Measurements from ENCODE around the gene MAFG. TPM values are rescaled to one million over a fixed set of nuclear protein-coding genes. Genes with fewer than 3 reads are reported as not detected.

The MAFG gene
- 17.0 TPM for total RNA-seq

DNA sequence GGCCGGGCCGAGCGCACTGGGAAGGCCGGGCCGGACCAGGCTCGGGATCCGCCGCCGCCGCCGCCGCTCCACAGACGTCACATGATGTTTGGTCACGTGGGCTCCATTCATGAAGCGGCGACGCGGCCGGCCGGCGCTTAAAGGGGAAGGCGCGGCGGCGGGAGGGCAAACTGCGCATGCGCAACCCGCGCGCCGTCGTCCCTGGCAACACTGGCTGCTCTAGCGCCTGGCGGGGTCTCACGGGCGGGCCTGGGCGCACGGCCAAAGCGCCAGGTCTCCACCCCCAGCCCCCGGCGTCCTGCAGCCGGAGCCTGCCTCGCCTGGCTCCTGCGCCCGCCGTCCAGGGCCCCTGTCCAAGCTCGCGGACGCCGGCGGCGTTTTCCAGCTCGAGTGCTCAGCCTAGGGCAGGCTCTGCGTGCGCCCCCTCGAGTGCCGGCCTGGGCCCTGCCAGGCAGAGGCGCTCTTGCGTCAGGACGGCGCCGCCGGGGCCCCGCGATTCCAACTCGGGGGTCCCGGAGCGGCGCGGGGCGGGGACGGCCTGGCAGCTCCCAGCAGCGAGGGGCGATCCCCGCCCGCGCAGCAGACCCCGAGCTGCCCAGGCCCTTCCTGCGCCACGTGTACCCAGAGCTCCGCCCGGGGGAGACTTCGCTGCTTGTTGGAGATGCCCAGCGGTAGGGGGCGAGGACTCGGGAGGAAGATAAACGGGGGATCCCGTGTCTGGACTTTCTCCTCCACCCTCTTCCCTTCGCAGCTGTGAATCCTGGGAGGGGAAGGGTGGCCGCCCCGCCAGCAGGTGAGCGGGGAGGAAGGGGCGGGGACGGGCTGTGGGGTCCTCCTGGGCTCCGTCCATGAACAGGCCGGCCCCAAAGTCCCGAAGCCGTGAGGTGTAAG, at the start of gene MAFG:
TSS of gene MAFG (minus strand) at position 83 of the 891 bp plus-strand sequence. CDS start 4,550 bp downstream, outside the sequence.

DNA sequence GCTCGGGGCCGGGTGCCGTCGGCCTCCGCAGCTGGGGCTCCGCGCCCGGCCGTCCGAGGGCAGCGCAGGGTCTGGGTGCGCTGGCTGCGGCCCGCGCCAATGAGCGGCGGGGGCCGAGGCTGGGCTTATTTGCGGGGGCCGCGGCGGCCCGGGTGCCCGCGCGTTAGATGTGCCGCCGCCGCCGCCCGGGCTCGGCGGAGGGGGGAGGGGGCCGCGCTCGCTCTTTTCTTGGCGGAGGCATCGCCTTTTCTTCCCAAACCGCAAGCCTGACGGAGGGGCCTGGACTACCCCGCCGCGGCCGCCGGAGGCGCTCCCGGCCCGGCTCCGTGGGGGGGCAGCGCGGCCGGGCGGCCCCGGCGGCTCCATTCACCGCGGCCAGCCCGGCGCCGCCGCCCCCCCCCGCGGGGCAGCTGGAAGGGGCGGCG, 33.6 kb upstream of the MAFG start, which contains the start of gene NOTUM:
TSS of gene NOTUM (minus strand) at position 101 of the 425 bp plus-strand sequence. CDS start 278 bp downstream, outside the sequence.

DNA sequence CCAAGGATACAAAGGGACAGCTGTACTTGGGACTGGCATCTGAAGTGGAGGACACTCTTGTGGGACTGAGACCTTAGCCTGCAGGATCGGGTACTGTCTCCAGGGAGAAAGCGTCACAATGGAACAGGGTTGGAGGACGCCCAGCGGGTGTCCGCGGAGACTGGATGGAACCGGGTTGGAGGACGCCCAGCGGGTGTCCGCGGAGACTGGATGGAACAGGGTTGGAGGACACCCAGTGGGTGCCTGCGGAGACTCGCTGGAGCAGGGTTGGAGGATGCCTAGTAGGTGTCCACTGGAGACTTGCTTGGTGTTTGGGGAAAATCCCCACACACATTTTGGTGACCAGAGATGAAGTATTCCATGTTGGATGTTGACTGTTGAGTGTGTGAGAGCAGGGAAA, 19.7 kb upstream of the MAFG start, which contains the start of gene MYADML2:
TSS of gene MYADML2 (minus strand) at position 45 of the 400 bp plus-strand sequence. CDS start 5,492 bp downstream, outside the sequence.

DNA sequence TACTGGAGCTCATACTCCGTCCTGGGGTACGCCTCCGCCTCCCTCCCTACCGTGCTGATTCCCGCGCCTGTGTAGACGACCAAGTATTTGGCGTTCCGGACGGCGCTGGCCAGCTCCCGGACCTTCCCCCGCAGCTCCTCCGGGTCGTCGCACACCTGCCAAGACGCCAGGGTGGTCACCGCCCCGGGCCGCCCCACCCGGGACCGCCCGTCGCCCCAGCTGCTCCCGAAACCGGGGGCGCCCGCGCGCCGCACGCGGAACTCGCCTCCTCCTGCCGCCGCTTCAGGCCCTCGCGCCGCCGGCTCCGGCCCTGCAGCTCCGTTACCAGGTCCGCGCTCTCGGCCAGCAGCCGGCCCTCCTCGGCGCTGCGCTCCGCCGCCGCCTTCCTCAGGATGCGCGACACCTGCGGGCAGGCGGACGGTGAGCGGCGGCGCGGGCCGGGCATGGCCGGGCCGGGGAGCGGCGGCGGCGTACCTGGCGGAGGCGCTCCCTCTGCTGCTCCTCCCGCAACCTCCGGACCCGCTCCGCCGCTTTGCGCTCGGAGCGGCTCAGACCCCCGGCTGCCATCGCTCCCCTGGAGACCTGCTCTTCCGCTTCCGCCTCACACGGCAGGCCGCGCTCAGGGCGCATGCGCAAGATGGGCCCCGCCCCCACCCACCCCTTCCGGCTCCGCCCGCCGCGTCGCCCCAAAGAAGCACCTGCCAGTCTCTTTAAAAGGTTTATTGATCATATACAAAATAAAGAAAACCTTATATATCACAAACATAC, 9.8 kb downstream of the MAFG start, which contains the start of gene SIRT7:
TSS of gene SIRT7 (minus strand) at position 612 of the 768 bp plus-strand sequence. CDS start at position 567, 45 bp downstream.

DNA sequence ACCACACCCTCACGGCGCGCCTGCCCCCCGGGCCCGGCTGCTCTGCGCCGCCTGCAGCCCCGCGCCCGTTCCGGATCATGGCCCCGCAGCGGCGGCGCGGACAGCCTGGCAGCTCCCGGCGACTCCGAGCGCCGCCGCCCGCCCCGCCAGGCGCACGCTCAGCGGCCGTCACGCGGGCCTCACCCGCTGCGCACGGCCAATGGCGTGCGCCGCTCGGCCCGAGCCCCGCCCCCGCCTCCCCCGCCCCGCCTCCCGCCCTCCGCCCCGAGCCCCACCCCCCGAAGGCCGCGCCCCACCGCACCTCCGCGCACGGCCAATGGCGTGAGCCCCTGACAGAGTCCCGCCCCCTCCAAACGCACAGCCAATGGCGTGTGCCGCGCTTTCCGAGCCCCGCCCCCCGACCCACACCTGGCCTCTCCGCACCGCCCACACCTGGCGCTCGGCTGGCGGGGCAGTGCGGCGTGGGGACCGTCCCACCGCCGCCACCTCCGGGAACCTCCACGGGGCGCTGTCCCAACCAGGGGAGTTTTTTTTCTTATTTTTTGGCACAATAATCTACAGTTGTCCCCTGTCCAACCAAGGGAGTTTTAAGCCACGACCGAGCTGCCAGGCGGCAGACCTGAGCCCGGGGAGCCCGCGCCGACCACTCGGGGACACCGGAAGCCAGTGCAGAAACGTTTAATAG, 16.1 kb downstream of the MAFG start, which contains the start of gene PCYT2:
TSS of gene PCYT2 (minus strand) at position 123 of the 685 bp plus-strand sequence. CDS start at position 79, 44 bp downstream.

DNA sequence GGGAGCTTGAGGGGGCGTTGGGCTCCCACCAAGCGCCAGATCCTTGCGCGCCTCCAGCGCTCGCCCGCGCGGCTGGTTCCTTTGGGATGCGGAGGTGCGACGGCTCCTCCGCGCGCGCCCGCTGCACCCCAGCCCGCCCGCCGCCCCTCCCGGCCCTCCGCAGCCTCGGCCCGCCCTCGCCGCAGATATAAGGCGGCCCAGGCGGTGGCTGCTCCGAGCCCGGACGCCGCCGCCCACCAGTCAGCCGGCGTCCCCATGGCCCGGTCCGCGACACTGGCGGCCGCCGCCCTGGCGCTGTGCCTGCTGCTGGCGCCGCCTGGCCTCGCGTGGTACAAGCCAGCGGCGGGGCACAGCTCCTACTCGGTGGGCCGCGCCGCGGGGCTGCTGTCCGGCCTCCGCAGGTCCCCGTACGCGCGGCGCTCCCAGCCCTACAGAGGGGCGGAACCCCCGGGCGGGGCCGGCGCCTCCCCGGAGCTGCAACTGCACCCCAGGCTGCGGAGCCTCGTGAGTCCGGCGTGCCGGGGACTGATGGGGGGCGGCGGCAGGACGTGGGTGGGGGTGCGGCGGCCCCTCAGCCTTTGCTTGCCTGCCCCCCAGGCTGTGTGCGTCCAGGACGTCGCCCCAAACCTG, 25.4 kb downstream of the MAFG start, which contains the start of gene NPB:
TSS of gene NPB (plus strand) at position 216 of the 630 bp plus-strand sequence. CDS start at position 256, 40 bp downstream.

DNA sequence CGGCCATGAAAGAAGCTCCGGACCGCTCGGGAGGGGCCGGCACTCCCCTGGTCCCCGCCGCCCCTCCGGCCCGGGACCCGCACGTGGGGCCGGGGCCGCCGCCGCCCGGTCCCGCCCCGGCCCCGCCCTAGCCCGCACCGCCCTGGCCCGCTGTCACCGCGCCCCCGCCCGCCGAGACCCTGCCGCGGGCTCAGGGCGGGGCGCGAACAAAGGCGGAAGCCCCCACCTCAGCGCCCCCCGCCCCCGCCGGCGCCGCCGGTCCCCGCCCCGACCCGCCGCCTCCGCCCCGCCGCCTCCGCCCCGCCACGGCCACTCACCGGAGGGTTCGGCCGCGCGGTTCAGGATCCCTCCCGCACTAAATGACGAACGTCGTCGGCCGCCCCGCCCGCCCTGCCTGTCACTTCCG, 56.6 kb downstream of the MAFG start, which contains the start of gene ARHGDIA:
TSS of gene ARHGDIA (minus strand) at position 357 of the 406 bp plus-strand sequence. CDS start 1,407 bp downstream, outside the sequence.

Other genes with a start within 250 kb of the MAFG start
- 39.8 TPM for gene ARL16, start 243.9 kb downstream of the MAFG start, total RNA-seq
- gene HGS, start 243.7 kb downstream of the MAFG start, total RNA-seq = 54.9 TPM
- 9.3 TPM for gene MRPL12, start 224.4 kb downstream of the MAFG start, total RNA-seq
- 12.3 TPM for gene SLC25A10, start 215.5 kb downstream of the MAFG start, total RNA-seq
- 0.27 TPM for gene GCGR, start 123.6 kb downstream of the MAFG start, total RNA-seq
- 76.1 TPM for gene MCRIP1, start 94.4 kb downstream of the MAFG start, total RNA-seq
- not detected for gene PPP1R27, start 92.7 kb downstream of the MAFG start, total RNA-seq
- gene P4HB, start 67.2 kb downstream of the MAFG start, total RNA-seq = 232 TPM
- 54.5 TPM for gene ARHGDIA, start 56.4 kb downstream of the MAFG start, total RNA-seq
- gene ALYREF, start 36.1 kb downstream of the MAFG start, total RNA-seq = 77.1 TPM
- 86.6 TPM for gene ANAPC11, start 36.0 kb downstream of the MAFG start, total RNA-seq
- gene NPB, start 25.5 kb downstream of the MAFG start, total RNA-seq = 4.9 TPM
- 16.2 TPM for gene PCYT2, start 16.3 kb downstream of the MAFG start, total RNA-seq
- gene SIRT7, start 9.6 kb downstream of the MAFG start, total RNA-seq = 13.4 TPM
- 54.3 TPM for gene PYCR1, start 9.6 kb upstream of the MAFG start, total RNA-seq
- gene MYADML2, start 19.5 kb upstream of the MAFG start, total RNA-seq = 3.1 TPM
- gene NOTUM, start 33.5 kb upstream of the MAFG start, total RNA-seq = 2.0 TPM
- gene ASPSCR1, start 49.9 kb upstream of the MAFG start, total RNA-seq = 29.6 TPM
- 20.3 TPM for gene CENPX, start 95.1 kb upstream of the MAFG start, total RNA-seq
- gene LRRC45, start 95.6 kb upstream of the MAFG start, total RNA-seq = 15.0 TPM
- 17.8 TPM for gene RAC3, start 103.9 kb upstream of the MAFG start, total RNA-seq
- gene DCXR, start 110.0 kb upstream of the MAFG start, total RNA-seq = 39.0 TPM
- gene RFNG, start 124.1 kb upstream of the MAFG start, total RNA-seq = 43.2 TPM
- gene GPS1, start 124.2 kb upstream of the MAFG start, total RNA-seq = 120 TPM
- gene DUS1L, start 138.1 kb upstream of the MAFG start, total RNA-seq = 60.2 TPM
- 61.6 TPM for gene FASN, start 170.5 kb upstream of the MAFG start, total RNA-seq

All from camera-type eye (tissue), 1 donor.